ENCODE data around the gene RRN3.
"Not testable (repeated sequence)": the region's sequence is repeated elsewhere in the genome, so short reads cannot be mapped to it uniquely, and the experiment has no call there.

The RRN3 gene

DNA sequence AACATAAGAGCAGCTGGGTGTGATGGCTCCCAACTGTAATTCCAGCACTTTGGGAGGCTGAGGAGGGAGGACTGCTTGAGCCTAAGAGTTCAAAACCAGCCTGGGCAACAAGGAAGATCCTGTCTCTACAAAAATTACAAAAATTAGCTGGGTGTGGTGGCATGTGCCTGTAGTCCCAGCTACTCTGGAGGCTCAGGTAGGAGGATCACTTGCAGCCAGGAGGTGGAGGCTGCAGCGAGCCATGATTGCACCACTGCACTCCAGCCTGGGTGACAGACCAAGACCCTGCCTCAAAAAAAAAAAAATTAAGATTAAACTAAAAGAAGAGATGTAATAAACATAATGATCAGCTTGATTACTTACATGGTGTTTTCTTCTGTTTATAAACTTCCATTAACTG lies 43.6 kb downstream of the RRN3 start:
- not testable (repeated sequence) for FAIRE-seq

DNA sequence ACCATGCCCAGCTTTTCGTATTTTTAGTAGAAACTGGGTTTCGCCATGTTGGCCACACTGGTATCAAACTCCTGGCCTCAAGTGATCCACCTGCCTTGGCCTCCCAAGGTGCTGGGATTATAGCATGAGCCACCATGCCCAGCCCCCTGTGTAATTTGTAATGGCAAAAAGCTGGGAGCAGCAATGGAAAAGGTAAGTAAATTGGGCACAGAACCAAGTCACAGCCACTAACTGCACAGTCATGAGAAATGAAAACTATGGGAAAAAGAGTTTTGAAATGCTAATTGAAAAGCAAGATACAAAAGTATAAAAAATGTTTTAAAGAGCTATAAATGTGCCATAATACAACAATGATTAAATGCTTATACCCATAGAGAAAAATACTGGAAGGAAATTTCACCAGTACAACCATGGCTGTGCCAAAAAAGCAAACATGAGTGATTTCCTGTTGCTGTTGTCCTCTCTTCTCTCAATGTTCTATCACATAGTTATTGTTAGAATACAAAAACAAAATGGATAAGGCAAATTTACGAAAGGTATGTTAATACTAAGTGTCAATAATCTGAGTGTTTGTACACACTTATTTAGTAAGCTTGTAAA lies 44.4 kb downstream of the RRN3 start:
- no peak for FAIRE-seq

DNA sequence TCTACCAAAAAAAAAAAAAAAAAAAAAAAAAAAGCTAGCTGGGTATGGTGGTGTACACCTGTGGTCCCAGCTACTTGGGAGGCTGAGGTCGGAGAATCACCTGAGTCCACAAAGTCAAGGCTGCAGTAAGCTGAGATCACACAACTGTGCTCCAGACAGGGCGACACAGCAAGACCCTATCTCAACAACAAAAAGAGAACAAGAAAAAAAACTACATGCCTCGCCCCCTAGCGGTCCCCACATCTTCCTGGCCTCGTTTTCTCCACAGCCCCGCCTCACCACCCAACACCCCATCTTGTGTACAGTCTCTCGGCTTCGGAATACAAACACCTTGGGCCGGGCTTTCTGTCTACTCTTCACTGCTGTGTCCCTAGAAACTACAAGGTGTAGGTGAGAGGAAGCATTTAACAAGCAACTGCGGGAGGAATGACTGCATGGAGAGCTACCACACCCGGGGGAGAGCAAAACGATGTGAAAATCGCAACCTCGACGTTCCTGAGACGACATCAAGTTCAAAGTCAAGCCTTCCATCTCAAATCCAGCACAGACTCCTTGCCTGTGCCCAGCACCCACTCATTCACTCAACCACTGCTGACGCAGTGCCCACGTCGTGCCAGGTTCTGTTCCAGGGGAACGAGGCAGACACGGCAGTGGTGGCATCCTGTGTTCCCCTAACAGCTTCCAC lies 47.2 kb downstream of the RRN3 start:
- FAIRE-seq = no peak

DNA sequence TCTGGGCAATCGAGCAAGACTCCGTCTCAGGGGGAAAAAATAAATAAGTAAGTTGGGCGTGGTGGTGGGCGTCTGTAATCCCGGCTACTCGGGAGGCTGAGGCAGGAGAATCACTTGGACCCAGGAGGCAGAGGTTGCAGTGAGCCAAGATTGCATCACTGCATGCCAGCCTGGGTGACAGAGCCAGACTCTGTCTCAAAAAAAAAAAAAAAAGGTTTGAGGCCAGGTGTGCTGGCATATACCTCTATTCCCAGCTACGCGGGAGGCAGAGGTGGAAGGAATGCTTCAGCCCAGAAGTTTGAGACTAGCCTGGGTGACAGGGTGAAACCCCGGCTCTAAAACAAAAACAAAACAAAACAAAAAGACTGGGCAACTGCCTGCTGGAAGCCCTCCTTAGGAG lies 48.8 kb downstream of the RRN3 start:
- FAIRE-seq = not testable (repeated sequence)

DNA sequence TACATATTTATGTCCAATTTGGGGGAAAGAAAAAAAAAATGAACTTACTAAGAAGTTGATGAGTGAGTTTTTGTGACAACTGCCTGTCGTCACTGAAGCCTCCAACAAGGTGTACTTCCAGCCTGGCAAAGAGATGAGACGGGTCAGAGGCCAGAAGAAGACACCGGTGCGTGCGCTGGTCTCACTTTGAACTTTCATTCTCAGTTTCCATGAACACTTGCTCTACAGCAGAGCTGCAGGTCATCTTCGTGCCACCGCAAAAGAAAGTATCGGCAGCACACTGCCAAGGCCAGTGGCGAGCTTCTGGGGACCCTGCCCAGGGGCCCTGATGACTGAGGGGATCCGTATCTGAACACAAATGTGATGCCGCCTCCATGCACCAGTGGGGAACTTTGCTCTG lies 49.8 kb downstream of the RRN3 start:
- no peak for FAIRE-seq

DNA sequence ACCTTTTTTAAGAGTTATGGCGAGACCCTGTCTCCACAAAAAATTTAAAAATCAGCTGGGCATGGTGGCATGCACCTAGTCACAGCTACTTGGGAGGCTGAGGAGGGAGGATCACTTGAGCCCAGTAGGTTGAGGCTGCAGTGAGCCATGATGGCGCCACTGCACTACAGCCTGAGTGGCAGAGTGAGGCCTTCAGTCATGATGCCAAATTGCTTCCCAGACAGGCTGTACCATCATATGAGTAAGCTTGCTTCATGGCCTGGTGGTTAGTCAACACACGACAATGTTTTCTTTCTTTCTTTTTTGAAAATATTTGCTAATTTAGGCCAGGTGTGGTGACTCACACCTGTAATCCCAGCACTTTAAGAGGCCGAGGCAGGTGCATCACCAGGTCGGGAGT lies 50.7 kb downstream of the RRN3 start:
- FAIRE-seq = no peak

DNA sequence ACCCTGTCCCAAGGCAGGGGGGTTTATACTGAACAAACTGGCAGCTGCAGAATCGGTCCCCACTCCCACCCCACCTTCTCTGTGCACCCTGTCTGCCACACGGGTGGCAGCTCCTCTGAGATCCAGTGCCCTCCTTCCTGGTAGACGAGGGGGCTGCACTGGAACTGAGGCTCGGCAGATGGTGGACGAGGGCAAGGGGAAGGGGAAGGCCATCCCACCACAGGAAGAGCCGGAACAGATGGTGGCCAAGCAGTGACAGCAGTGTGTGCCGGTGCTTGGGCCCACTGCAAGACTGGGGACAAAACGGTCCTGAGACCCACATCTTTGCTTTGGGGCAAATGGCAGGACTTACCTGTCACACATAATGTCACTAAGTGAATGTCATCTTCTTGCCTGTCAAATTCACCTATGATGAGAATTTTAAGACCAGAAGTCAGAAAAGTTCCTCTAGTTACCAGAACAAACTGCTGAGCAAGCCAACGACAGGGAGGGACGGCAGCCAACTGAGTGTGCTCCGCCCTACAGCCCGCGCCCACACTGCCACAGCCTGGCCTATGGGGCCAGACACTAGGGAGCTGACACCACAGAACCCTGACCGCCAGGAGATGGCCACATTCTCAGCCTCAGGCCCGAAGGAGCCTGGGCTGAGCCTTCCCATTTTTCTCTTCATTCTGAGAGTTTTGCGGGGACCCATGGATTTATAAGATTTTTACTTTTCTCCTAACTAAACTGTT lies 52.6 kb downstream of the RRN3 start:
- no peak for FAIRE-seq

DNA sequence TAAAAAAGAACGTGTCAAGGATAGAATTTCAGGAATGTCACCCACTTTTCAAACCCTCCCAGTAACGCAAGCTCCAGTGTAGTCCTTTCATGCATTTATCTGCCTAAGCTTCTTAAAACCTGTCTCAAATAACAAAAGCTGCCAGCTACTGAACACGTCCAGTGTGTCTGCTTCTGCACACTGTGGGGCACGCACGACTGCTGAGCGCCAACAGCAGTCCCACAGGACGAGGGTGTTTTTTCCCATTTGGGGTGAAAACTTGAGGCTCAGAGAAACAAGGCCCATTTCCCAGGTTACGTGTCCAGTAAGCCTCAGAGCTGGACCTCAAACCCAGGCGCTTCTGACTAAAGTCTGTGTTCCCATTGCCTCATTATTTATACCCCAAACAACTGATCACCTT lies 55.4 kb downstream of the RRN3 start:
- FAIRE-seq = no peak

DNA sequence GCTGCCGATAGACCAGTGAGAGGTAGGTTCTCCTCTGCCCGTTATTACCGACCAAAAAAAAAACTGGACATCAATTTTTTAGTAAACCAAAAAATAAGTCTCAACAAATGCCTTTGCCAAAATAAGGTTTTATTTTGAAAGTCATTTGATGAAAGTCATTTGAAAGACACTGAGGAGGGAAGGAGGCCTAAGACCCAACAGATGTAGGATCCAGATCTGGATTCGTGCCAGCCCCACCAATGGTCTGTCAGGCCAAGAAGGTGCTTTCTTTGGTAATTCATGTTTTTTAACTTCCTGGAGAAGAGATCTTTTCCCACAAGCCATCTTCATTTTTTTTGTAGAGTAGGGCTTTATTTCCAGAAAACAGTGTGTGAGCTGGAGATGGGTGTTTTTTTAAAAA lies 56.3 kb downstream of the RRN3 start:
- FAIRE-seq = no peak

DNA sequence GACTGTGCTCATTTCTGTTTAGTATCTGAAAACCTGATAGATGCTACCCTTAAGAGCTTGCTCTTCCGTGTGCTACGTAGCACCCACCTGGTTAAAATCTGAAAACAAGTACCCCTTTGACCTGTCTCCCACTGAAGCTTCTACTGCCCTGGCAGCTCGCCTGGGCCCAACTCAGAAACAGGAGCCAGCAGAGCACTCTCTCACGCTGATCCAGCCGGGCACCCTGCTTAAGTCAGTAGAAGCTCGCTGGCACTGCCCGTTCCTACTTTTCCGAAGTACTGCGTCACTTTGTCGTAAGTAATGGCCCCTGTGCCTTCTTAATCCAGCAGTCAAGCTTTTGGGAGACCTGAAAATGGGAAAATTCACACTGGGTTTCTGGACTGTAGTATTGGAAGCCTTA lies 57.1 kb downstream of the RRN3 start:
- no peak for FAIRE-seq

DNA sequence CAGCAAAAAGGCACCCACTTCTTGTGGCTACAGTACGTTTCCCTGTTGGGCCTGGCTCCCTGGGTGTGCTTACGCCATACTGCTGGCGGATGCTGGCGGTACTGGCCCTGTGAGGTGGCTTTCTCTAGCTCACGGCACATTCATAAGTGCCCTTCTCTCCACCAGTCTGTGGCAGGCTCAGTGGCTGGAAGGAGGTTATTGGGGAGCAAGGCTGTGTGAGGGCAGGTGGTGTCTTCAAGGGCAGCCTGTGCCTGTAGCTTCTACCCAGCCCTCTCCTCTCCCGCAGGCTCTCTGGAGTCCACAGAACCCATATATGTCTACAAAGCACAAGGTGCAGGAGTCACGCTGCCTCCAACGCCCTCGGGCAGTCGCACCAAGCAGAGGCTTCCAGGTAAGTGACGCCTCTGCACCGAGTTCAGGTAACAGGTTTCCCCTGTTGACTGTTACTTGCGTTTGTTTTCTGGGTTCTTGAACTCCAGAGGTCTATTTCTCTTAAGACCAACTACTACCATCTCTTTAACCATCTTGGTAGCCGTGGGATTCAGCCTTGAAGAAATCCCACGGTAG lies 58.8 kb downstream of the RRN3 start:
- FAIRE-seq = no peak

DNA sequence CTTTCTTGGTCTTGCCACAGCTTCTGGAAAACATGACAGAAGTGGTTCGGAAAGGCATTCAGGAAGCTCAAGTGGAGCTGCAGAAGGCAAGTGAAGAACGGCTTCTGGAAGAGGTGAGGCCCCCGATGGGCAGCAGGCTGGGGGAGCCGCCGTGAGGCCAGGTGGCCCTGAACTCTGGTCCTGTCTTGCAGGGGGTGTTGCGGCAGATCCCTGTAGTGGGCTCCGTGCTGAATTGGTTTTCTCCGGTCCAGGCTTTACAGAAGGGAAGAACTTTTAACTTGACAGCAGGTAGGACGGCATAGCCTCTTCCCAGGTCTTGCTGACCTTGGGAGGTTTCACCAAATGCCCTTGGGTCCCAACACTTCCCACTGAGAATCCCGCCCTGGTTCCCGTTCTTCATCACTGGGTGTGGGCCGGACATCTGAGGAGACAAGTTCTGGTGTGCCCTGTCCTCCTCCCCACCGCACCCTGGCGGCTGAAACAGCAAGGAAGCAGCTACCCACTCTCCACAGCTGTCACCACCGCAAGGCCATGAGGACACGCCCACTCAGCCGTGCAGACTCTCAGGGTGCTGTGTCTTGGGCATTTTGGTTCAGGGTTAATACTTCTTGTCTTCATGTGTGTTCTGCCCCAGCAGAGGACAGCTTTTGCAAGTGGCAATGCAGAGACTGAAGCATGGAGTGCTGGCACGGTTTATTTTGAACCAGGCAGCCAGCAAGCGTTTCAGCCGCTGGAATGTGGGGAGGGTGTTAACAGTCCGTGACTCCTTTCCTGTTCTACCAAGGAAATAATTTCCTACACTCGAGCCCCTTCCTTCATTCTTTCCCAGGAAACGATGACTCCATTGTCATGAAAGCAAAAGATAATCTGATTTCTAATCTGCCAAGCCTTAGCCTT lies 59.6 kb downstream of the RRN3 start:
- no peak for FAIRE-seq

DNA sequence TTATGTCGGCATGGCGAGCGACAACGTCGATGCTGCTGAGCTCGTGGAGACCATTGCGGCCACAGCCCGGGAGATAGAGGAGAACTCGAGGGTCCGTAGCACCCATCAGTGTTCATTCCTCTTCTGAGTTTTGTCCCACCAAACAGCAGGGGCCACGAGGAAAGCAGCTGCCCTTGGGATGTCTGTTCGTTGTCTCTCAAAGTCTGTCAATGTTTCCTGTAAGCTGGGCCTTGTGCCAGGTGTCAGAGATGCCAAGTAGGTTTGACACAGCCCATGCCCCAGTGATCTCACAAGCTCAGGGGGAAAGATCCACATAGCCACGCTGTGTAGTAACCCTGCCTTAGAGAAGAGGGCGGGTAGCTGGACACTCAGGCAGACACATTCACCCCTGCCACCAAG lies 60.8 kb downstream of the RRN3 start:
- no peak for FAIRE-seq

DNA sequence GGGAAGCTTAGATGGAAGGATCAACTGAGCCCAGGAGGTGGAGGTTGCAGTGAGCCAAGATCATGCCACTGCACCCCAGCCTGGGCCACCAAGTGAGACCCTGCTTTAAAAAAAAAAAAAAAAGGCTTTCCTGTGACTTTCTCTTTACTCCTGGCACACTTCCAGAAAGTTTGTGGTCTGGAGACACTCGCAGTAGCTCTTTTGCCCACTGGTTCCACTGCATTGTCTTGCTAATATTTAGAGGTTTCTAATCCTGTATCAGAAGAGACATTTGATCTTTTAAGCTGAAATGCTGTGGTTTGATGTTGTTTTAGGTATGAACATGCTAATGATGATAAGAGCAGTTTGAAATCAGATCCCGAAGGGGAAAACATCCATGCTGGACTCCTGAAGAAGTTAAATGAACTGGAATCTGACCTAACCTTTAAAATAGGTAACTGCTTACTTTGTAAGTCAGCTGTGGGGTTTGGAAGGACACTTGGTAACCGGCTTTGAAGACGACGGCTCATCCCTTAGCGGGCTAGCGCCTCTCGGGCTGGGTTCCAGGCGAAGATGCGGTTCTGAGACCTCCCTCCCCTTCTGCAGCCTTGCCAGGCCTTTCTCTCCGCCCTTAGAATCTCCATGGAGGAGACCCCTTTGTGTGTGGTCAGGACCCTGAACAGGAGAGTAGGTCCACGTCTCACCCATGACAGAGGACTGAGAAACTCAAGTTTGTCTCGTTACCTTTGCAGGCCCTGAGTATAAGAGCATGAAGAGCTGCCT lies 61.3 kb downstream of the RRN3 start:
- FAIRE-seq = no peak

DNA sequence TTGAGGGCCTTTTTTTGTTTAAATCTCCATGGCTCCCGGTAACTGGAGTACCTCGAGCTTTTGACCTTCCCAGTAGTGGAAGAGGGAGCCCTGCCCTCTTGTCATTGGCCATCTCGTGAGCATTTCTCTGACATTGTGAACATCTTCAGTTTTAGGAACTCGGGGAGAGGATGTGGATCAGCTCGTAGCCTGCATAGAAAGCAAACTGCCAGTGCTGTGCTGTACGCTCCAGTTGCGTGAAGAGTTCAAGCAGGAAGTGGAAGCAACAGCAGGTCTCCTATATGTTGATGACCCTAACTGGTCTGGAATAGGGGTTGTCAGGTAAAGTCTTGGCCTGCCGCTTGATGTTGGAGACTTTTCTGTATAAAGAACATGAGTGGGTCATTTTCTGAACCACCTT lies 62.5 kb downstream of the RRN3 start:
- FAIRE-seq = no peak

DNA sequence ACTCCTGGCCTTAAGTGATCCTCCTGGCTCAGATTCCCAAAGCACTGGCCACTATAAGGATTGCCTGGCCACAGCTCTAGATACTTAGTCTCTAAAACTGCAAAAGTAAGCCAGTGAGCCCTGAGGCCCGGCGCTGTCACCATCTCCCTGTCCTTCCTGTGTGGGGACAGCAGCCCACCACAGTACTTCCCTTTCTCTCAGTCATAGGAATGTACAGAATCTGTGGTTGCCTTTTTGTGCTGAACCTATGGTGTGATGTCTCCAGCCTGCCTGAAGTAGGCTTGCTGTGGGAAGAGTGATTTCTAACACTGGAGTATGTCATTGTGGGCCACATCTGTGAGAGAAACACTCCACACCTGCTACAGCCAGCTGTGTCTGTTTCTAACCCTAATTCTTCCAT lies 62.9 kb downstream of the RRN3 start:
- no peak for FAIRE-seq

DNA sequence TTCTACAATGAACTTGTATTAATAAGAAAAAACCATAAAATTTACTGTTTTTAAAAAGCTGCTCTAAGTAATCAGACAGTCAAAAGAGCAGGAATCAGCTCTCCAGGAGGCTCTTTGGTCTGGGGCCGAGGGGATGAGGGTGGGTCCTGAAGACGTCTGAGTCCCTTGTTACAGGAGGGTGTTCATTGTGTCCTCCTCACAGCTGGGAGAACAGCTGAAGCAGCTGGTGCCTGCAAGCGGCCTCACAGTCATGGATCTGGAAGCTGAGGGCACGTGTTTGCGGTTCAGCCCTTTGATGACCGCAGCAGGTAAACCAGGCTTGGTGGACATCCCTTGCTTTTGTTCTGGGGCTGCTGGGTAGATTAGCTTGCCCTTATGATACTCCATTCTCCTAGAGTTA lies 64.3 kb downstream of the RRN3 start:
- FAIRE-seq = not testable (repeated sequence)

DNA sequence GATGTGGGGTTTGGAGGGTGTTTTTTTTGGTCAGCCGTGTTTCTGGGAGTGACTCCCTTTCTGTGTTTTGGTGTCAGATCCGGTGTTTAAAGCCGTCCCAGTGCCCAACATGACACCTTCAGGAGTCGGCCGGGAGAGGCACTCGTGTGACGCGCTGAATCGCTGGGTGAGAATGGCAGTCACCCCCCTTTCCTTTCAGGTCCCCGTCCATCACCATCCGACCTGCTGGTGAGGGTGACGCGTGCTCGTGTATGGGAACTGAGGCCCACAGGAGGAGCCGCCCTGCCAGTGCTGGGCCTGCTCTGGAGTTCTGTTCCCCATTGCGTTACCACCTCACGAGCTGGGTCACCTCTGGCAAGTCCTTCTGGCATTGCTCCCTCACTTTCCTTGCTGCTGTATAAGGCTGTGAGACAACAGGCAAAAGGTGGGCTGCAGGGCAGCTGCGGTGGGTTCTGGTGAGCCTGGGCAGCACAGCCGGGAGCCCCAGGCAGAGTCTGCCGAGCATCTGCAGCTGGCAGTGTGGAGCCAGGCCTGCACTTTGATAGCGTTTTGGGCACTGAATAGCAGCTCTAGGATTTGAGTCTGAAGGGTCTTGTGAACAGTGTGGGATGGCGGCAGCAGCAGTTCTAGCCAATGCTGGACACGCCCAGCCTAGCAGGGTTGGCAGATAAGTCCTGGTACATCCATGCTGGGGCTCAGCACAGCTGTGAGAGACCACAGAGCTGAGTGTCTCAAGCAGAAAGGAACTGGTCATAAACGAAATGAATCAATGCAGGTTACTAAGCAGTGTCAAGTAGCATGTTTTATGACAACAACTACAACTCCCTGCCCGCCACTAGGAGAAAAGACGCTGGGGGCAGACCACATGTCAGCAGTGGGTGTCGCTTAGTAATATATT lies 65.0 kb downstream of the RRN3 start:
- not testable (repeated sequence) for FAIRE-seq

DNA sequence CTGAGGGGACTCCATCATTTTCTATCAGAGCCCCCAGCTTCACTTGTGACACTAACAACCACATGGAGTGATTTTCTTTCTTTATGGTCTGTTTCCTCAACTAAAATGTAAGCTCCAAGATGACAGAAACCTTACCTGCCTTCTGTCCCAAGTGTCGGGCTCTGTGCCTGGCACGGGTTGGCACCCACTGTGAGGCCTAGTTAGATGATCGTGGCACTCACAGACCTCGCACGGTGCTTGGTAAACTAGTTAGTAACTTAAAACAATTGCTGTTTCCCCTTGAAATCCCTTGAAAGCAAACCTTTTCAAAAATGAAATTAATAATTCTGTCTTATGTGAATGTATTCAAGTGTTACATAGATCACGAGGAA lies 65.7 kb downstream of the RRN3 start:
- not testable (repeated sequence) for FAIRE-seq

DNA sequence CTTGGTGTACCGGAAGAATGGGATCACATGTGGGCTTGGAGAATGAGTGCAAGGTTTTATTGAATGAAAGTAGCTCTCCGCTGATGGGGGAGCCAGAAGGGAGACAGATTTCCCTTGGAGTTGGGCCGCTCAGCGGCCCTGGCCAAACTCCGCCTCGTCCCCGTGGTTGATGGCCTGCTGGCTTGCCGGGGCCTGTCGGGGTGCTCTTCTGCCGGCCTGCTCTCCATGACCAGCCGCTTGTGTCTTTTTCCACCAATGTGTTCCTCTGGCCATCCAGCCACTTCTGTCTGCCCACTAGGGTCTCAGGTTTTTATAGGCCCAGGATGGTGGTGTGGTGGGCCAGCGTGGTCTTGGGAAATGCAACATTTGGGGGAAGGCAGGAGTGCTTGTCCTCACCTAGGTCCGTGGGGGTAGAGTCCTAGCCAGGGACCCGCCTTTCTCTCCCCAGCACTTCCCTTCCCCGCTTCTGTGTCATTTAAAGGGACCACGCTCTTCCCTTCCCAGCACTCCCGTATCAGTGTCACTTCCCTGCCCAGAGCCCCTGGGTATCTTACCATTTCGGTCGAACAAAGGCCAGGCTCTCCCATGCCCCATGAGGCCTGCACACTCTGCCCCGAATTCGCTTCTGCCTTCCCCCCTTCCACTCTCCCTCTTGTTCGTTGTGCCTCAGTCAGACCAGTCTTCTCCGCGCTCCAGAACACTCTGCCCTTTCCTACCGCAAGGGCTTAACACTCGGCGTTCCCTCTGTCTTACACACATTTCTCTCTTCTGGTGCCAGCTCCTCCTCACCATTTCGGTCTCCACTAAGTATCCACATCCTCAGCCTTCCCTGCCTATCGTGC lies 66.3 kb downstream of the RRN3 start:
- FAIRE-seq = not testable (repeated sequence)
